ENCODE measurements around the gene ULBP2.
"Not testable (repeated sequence)": the region's sequence is repeated elsewhere in the genome, so short reads cannot be mapped to it uniquely, and the experiment has no call there.

ULBP2 gene

GRCh38 chr6:149927025-149927424, 14.8 kb upstream of the ULBP2 start:
- DNase-seq, result not testable (repeated sequence)

DNA sequence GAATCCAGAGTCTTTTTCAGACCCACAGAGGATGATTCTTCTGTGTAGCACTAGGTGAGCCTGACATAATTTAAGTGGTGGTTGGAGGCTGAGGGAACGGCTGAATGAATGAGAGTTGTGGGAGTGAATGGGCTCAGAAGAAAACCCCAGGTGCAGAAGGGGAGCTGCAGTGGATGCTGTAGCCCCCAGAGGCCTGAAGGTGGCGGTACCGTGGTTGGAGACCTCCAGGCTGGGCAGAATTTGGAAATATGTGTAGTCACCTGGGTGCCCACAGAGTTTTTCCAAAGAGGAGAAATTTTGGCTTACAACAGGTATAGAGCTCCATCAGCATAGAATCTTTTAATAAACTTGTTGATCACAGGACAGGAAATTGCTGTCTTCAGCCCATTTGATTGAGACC, 12.4 kb upstream of the ULBP2 start:
- peak; percentile 64 for DNase-seq

- no peak for DNase-seq
These were observed 10.3 kb upstream of the ULBP2 start for GRCh38 chr6:149931501-149931900.

DNA sequence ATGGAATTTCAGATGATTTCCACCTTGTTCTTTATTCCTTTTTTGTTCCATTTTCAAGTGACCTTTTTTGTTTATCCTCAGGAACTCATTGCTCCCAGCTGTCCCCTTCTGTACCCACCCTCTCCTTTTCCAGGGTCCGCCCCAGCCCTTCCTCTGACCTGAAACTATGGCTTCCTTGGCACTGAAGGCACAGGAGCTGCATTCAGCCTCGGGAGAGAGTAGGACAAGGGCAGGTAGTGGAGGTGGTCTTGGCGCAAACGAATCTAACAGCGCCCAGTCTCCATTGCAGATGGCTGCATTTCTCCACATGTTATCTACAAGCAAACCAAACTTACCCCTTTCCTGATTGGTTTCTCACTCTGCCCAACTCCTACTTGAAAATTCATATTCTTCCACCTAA, 8.8 kb upstream of the ULBP2 start:
- peak; percentile 37 for DNase-seq

DNA sequence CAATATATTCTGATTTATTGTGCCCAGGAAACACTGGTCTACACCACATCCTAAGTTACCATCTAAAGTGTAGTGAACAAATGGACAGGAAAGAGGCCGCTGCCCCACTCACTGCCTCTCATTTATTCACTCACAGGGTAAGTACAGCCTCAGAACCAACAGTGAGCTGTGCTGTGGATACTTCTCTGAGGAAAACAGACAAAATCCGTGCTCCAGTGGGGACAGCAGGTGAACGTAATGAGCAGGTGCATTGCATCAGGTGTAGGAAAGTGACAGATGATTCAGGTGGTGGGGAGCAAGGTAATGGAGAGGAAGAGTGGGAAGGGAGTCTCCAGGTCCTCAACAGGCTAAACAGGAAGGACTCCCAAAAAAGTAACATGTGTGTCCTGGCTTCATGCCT, 8.4 kb upstream of the ULBP2 start:
- peak; percentile 34 for DNase-seq

DNA sequence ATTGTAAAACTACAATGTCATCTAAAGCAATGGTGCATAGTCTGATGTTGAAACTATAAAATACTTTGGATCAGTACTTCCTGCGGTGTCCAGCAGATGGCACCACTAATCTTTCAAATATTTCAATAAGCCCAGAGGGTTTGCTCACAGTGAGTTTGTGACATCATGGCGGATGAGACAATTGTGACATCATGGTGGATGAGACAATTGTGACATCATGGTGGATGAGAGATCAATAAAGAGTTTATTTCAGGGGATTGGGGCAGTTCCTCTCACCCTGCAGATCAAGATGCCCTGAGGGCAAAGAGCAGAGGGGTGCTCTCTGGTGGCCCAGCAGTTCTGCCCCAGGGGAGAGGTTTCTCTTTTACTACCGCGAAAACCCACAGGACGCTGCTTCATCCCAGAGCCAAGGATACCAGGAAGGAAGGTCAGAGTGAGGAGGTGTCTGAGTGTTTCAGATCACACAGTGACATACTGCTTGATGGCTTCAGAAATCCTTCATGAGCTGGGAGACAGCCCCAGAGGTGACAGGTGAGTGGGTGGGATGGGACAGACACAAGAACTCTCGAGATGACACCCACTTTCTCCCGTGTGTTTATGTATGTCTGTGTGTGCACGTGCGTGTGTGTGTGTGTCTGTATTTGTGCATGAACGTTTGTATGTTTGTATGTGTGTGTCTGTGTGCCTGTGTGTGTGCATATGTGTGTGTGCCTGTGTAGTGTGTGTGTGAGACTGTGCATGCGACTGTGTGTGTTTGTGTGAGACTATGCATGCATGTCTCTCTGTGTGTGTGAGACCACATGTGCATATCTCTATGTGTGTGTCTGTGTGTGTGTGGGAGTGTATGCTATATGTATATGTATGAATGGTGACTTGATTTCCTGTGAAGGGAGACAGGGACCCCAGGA, 7.3 kb upstream of the ULBP2 start:
- DNase-seq, result peak; percentile 85

DNA sequence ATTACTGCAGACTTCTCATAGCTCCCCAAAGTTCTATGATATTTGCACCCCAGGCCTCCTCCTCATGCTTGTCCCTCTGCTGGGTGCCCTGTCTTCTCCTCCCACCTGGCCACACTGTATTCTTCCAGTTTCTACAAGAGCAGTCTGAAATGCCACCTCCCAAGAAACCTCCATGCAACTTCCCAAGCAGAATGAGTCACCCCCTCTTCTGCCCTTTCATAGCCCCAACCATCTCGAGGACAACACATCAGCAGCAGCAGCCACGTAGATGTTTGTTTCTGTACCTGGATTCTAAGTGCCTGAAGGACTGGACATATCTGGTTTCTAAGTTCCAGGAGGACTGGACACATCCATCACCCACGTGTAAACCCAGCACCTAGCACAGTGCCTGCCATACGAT, 6.6 kb upstream of the ULBP2 start:
- DNase-seq, result peak; percentile 41

DNA sequence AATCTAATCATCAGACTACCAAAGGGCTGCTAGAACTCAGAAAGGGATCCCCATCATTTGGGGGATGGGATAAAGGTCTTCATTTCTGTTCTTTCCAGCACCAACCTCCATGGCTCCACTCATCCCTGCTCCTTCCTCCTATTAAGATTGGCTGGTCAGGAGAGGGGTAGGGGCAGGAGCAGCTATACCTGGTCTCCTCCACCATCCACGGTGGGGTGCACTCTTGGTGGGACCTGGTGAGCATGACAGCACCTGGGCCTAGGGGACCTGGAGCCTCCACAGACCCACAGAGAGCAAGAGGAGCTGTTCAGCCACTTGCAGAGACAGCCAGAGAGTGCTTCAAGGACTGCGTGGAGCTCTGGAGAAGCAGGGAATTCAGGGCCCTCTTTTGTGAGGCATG, 6.1 kb upstream of the ULBP2 start:
- peak; percentile 50 for DNase-seq

DNA sequence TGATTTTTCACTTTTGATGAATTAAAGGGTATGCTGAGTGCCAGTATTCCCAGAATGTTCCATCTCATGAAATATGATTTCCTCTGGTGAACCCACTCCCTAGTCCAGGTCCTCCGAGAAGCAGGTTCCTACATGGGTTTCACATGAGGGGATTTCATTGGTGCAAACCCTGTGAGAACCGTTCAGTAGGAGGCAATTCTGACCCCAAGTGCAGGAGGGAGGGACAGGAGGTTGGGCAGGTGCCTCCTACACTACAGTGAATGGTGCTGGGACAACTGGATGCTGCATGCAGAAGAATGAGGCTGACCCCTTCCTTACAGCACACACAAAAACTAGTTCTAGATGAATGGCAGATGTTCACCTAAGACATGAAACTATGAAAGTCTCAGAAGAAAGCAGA, 5.1 kb upstream of the ULBP2 start:
- peak; percentile 38 for DNase-seq

DNA sequence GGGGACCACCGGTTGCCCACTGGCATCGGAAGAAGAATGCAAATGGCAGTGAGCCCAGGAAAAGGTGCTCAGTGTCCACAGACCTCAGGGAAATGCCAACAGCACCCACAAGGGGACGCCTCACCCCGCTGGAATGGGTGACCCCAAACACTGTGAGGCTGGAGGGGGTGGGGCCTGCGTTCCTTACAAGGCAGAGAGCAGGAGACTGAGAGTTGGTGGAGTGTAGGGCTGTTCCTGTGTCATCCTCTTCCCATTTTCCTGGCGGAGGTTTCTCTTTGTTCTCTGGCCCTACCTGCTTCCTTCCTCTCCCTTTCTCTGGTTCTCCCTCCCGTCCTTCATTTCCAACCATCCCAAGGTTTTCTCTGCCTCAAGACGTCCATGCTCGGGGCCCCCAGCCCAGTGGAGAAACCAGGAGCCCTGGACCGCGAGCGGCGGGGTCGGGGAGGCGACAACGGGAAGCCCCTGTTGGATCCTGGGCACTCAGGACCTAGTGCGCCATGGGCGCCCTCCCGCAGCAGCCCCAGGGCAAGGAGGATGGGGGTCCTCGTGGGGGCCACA, 3.7 kb upstream of the ULBP2 start:
- DNase-seq, result not testable (repeated sequence)

- DNase-seq, result peak; percentile 80
These were observed 3.1 kb upstream of the ULBP2 start for GRCh38 chr6:149938571-149939355.

GRCh38 chr6:149939356-149939648, 2.5 kb upstream of the ULBP2 start:
- DNase-seq, result no peak

DNA sequence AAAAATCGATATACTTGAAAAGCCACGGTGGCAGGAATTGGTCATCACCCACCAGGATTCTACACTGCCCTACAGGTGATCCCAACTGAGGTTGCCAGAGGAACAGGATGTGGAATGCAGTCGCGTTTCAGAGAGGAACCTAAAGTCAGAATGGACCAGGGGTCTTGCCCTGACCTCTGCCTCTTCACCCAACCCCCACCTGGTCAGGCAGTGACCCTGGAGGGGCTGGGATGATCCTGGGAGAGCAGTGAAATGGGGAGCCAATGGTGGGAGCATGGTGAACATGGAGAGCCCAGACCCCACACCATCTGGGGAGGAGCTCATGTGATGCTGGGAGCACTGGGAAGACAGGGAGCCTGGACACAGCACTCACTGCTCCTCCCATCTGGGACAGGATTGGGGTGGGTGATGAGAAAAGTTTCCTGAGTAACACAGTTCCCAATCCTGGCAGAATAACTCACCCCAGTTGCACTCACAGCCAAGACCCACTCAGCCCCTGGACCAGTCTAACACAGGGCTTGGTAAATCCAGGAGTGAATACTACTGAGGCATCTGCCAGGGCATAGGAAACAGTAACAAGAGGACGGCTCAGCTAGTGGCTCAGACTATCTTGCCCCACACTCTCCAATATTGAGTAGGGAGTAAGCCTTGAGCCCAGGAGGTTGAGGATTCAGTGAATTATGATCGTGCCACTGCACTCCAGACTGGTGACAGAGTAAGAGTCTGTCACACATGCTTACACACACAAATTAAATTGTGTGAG, 1.7 kb upstream of the ULBP2 start:
- DNase-seq, result peak; percentile 50

DNA sequence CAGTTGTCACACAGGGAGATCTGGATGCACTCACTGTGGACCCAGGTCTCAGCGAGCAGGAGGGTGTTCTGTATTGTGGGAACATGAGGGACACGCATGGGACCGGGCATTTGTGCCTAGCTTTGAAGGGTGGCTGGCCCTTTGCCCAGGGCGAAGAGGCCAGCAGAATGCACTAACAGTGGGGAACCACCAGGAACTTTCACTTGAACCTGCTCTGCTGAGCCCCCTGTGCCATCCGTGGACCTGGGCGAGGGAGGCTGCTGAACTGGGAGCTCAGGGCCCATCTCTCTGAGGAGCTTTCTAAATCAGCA, 1.2 kb upstream of the ULBP2 start:
- peak; percentile 59 for DNase-seq

GRCh38 chr6:149942461-149942829, 631 bp downstream of the ULBP2 start:
- peak; percentile 62 for DNase-seq

- DNase-seq, result peak; percentile 60
These were observed 1.5 kb downstream of the ULBP2 start for GRCh38 chr6:149943321-149943720.

GRCh38 chr6:149945276-149945675, 3.5 kb downstream of the ULBP2 start:
- peak; percentile 43 for DNase-seq

- not testable (repeated sequence) for DNase-seq
These were observed 4.8 kb downstream of the ULBP2 start for GRCh38 chr6:149946631-149947030.

- not testable (repeated sequence) for DNase-seq
These were observed 5.7 kb downstream of the ULBP2 start for GRCh38 chr6:149947533-149947932.

GRCh38 chr6:149948011-149948410, 6.2 kb downstream of the ULBP2 start:
- DNase-seq, result no peak

DNA sequence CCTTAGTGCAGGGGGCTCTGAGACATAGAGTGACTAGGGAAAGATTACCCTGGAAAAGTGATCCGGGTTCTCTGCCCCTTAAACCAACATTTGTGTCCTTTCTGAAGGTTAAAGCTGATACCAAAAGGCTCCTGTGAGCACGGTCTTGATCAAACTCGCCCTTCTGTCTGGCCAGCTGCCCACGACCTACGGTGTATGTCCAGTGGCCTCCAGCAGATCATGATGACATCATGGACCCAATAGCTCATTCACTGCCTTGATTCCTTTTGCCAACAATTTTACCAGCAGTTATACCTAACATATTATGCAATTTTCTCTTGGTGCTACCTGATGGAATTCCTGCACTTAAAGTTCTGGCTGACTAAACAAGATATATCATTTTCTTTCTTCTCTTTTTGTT, 6.8 kb downstream of the ULBP2 start:
- DNase-seq, result no peak

DNA sequence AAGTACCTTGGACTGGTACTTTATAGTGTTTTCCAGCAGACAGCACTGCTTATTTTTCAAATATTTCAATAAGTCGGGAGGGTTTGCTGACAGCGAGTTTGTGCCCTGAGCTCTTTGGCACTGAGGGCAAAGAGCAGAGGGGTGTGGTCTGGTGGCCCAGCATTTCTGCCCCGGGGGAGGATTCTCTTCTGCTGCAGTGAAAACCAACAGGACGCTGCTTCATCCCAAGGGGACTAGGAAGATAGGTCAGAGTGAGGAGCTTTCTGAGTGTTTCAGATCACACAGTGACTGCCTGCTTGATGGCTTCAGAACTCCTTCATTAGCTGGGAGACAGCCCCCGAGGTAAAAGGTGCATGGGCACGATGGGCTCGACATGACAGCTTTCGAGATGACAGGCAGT, 8.6 kb downstream of the ULBP2 start:
- no peak for DNase-seq

DNA sequence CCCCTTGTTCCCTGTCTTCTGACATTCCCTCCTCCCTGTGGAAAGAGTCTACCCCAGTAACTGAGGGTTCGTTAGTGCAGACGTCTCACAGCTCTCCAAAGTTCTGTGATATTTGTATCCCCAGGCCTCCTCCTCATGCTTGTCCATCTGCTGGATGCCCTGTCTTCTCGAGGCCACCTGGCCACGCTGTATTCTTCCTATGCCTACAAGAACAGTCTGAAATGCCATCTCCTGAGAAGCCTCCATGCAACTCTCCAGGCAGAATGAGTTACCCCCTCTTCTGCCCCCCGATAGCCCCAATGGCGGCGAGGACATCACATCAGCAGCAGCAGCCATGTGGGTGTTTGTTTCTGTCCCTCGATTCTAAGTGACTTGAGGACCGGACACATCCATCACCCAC, 9.3 kb downstream of the ULBP2 start:
- no peak for DNase-seq

Data from activated effector memory CD4-positive, alpha-beta T cell treated with anti-CD3 and anti-CD28 coated beads, Interleukin-2, amount 50 U/mL, for 16 hours (primary cell).